ENCODE results near the gene CPLANE2. TPM values are rescaled to one million over a fixed set of nuclear protein-coding genes. Genes with fewer than 3 reads are reported as not detected.

Gene CPLANE2
- total RNA-seq, 1 donor from 2014 or later = 10.6 TPM

DNA sequence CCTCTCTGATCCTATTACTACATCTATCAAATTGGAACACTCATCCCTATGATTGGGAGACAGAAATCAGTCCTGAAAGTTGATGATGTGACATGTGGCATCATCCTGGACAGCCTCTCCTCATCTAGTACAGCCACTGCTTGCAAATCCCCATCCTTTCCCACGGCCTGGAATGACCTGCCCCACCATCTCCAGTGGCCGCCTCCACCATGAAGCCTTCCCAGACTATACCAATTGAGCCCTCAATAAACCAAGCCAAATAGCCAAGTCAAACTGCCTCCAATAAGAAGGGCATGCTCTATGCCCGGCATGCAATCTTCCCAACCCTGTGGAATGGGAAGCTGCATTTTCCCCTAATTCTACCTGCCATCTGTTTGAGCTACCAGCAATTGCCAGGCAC is 24.0 kb downstream of the CPLANE2 start:
- DNase-seq (ENCODE audit: low spot score) = no peak
- intact Hi-C loops (cut with DNase I) = no loop called here

DNA sequence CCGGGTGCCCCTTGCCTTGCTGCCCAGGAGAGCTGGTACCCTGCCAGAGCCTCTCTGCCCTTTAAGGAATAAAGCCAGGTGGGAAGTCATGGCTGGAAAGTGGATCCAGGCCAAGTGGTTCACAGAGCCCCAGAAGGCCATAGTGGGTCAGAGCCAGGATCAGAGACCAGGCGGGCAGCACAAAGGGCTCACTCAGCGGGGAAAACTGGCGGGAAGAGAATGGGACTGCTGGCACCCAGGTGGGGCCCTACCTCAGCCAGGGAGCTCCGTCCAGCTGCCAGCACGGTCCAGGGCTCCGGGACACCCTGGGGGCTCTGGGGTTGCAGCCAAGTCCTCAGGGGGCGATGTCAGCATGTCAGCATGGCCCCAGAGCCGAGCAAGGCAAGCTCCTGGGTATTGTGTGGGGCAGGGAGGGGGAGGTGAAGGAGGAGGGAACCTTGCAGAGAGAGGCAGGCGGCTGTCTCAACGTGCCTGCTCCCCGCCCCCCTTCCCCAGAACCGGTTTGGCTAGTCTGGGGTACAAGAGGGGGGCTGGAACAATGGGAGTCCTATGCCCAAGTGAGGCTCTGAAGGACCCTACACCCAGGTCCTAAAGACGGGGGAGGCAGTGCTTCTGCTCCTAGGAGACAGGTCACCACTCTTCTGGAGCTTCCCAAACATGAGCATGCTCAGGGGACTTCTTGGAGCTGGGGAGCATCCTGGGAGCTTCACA is 24.6 kb downstream of the CPLANE2 start, which contains the start of gene ARHGEF19:
TSS of gene ARHGEF19 (minus strand) at position 402 of the 711 bp plus-strand sequence. CDS start 3,598 bp downstream, outside the sequence.
- DNase-seq (ENCODE audit: low spot score) = no peak
- intact Hi-C loops (cut with DNase I) = no loop called here

DNA sequence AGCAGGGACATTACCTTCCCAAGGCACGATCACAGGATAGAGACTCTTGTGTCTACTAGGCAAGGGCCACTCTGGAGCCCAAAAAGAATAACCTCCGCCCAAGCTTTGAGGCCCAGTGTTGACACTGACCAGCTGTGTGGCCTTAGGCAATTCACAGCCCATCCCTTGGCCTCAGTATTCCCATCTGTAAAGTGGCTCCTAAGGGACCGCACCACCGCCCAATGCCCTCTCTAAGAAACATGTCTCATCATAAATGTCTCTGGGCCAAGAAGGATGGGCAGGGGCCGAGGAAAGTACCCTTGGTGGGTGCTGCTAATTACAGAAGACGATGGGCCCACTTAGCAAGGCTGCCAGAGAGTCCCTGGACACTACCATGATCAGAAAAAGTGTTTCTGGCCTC is 25.2 kb downstream of the CPLANE2 start:
- intact Hi-C loops (cut with DNase I) = no loop called here
- DNase-seq (ENCODE audit: low spot score) = no peak

DNA sequence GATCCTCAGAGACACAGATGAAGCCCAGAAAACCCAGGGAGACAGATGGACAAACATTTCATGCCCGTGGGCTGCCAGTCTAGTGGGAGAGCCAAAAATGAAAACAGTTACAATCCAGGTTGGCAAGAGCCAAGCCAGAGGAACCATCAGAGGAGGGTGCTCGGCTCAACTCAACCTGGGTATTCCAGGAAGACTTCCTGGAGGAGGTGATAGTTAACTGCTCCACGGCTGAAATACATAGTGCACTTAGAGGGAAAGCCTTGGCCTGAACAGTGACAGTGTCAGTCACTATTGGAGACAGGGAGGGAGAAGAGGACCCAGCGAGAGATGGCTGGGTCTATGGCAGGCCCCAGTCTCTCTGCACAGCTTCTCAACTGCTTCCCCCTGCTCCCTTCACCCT is 26.4 kb downstream of the CPLANE2 start:
- no peak for DNase-seq (ENCODE audit: low spot score)
- intact Hi-C loops (cut with DNase I) = no loop called here

DNA sequence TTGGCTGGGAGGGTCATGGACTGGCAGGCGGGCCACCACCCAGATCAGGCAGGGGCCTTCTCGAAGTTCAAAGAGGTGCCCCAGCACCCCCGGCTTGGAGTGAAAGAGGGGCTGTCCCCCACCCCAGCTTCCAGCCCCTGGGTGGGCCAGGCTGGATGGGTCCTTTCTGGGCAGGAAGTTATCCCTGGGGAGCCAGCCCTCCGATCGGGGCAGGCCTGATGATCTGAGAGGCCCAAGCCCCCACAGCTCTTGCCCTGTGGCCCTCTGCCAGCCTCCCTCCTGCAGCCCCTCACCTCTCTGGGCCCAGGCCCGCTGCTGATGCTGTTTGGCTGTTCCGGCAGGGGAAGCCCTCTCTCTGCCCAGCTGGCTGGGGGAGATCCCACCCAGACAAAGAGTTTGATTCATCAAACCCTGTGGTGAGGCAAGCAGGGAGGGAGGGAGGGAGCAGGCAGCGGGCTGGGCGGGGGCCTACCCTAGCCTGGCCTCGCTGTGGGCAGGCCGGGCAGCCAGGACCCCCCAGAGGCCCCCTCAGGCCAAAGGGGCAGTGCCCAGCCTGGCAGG is 27.1 kb downstream of the CPLANE2 start:
- DNase-seq (ENCODE audit: low spot score) = no peak
- intact Hi-C loops (cut with DNase I) = no loop called here

DNA sequence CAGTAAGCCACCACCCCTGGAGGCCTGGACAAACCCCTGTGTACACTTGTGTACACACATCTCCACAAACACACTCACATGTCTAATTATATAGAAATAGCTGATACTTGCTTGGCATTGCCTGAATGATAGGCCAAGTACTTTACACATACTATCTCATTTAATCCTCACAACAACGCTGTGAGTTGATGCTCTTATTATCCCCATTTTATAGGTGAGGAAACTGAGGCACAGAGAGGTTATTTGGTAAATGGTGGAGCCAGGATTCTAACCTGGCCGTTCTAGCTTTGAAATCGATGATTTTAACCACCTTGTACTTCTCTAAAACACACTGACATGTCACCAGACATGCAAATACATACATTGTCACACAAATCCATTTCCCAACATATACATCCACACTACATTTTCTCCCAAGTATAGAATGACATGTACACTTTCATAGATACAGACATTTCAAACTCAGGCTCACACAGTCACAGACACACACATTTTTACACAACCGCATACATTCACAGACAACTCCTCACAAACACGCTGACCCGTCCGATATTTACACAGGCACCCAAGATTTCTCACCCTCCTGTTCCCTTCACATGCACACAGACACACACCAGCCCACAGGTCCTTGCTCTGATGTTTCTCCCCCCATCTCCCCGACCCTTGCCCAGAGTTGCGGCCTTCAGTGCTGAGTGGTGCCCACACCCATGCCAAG is 27.7 kb downstream of the CPLANE2 start:
- intact Hi-C loops (cut with DNase I) = no loop called here
- DNase-seq (ENCODE audit: low spot score) = no peak

DNA sequence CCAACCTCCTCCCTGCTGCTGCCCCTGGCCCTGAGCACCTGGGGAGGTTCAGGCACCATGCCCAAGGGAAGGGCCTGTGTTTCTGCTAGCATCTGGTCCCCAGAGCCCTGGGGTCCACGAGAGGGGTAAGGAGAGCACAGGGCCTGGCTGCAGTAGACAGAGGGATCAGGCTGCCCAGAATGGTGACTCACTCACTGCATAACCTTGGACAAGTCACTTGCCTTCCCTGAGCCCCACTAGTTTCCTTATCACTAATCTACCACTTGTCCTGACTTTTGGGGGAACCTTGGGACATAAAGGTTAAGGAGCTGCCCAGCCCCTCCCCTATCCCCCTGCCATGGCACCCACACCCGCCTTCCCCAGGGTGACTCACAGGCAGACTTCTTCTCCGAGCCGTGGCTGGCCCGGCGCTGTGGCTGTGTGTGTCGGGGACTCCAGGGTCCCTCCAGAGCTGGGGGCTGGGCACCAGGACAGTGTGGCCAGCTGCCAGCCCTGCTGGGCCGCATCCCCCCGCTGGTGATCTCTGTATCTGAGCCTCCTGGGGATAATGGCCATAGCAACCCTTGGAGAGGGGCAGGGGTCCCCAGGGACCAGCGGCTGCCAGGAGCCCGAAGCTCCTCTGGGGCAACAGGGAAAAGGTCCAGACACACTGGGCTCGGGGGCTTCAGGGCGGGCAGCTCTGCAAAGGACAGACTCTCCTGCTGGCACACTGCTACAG is 28.6 kb downstream of the CPLANE2 start:
- intact Hi-C loops (cut with DNase I) = no loop called here
- no peak for DNase-seq (ENCODE audit: low spot score)

DNA sequence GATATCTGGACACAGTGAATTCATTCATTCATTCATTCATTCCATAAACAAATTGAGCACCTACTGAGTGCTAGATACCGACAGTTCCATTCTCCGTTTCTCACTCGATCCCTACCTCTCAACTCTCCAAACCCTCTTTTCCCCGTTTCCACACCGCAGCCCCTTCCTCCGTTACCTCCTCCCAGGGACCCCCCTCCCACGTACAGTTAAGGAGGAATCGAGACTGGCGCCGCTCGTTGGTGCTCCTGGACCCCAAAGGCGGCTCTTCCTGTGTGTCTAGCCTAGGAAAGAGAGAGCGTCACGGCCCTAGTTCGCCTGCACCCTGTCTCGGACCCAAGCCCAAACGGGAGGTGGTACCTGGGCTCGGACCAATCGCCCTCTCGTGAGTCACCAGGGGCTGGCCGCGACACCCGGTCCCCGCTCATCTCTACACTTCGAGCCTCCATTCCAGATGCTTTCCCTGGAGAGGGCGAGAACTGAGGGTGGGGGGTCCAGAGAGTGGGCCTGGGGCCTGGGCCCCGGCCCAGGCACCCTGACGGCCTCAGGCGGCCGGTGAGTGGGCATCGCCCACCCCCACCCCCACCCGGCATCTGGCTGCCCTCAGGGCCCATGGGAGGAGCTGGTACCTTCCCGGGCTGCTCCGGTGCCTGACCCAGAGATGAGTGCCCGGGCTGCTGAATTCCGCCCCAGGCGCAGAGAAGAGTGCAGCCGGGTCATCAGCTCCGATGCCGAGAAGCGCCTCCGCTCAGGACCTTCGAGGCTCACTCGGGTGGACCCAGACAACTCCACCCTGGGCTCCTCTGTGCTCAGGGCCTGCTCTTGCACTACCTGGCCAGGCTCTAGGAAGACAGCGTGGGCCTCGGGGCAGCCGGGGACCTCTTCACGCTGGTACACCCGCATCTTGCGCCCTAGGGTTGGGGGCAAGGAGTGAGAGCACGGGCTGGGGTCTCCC is 29.4 kb downstream of the CPLANE2 start:
- DNase-seq (ENCODE audit: low spot score) = no peak
- intact Hi-C loops (cut with DNase I) = loop anchor here (2.0 kb wide), 1 partner anchor 29 kb away; the partner anchor contains the start of gene CPLANE2

DNA sequence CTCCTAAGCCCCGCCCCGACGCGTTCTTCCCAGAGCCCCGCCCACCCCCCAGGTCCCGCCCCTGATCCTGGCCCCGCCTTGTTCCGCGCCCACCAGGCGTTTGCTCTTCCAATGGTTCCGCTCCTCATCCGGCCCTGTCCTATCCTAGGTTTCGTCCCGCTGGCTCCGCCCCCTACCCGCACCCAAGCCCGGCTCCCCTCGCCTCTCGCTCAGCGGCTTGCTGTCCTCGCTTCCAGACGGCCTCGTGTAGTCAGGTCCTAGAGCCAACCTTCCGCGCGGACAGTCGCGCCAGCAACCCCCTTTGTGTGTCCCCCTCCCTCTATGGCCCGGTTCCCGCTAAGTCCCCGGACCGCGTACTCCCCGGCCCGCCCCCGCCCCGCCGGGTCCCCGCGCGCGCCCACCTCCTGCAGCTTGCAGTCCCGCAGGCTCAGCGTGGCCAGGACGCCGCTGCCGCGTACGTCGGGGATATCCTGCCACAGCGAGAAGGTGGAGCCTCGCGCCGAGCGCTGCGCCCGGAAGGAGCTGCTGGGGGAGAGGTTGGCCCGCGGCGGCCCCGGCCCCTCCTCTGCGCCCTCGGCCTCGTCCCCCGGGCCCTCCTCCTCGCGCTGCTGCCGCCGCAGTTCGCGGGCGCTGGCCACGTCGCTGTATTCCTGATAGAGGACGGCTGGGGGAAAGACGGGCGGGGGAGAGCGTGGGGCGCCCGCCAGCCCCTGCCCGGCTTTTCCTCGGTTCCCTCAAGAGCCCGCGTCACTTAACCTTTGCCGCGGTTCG is 30.3 kb downstream of the CPLANE2 start:
- peak; percentile 97 for DNase-seq (ENCODE audit: low spot score)
- intact Hi-C loops (cut with DNase I) = loop anchor here (2.0 kb wide), 1 partner anchor 30 kb away; the partner anchor contains the start of gene CPLANE2

DNA sequence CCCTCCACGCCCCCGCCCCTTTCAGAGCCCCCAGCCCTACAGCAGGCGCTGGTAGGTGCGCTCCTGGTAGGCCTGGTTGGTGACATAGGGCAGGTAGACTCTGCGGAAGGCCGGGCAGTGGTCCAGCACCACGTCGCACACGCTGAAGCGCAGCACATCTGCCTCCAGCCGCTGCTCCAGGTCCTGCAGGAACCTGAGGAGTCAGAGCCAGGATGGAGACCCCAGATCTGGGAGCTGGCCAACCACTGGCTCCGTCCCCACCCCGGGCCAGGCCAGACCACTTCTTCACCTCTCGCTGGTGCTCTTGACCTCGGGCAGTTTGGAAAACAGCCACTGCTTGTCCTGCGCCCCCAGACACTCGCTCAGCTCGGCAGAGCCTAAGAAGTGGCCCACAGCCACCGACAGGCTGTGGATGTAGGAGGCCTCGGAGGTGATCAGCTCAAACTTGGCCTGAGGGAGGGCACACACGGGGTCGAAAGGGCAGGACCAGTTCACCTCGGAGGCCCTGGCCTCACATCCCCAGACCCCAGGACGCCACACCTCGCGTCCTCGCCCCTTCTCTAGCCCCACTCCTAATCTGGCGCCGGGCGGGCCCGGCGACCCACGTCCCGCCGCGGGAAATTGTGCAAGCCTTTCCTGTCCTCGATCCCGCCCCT is 31.0 kb downstream of the CPLANE2 start:
- no peak for DNase-seq (ENCODE audit: low spot score)
- intact Hi-C loops (cut with DNase I) = loop anchor here (2.0 kb wide), 1 partner anchor 31 kb away; the partner anchor contains the start of gene CPLANE2

DNA sequence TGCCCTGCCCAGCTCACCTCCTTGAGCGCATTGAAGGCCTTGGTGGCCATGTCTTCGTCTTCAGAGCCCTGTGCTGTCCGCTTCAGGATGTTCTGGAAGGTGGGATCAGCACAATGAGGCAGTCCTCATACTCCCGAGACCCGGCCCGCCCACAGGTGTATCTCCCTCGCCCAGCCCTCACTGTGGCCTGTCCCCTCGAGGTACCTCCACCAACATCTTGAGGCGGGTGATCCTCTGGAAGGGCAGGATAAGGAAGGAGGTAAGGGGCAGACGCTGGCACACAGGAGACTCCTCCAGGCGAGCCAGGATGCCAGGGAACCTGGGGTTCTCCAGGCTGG is 31.7 kb downstream of the CPLANE2 start:
- intact Hi-C loops (cut with DNase I) = no loop called here
- DNase-seq (ENCODE audit: low spot score) = no peak

DNA sequence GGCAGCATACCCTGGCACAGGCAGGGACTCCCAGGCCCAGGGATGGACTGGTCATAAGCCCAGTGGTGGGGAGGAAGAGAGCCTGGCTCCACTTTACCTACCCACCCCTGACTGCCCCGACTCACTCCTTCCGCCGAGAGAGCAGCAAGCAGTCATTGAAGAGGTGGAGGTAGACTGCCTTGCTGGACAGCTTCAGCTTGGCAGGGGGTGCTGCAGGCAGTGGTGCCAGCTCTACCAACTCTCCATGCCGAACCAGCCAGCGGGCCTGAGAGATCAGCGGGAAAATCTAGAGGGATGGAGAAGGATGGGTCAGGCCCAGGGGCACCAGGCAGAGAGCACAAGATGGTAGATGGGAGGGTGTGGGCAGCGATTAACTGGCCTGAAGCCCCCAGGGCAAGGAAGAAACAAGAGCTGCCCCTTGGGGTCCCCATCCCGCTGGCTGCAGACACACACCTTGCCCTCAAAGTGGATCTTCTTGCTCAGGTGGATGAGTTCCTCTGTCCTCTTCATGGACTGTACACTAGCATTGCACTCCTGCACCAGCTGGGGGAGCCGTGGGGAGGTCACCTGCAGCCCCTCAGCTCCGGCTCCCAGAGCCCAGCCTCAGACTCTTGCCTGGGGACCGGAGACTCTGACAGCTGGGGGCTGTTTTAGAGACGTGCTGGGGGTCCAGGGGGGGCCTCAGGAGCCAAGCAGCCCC is 32.2 kb downstream of the CPLANE2 start:
- no peak for DNase-seq (ENCODE audit: low spot score)
- intact Hi-C loops (cut with DNase I) = loop anchor here (5.0 kb wide), 1 partner anchor 158 kb away; no protein-coding TSS in a partner anchor

DNA sequence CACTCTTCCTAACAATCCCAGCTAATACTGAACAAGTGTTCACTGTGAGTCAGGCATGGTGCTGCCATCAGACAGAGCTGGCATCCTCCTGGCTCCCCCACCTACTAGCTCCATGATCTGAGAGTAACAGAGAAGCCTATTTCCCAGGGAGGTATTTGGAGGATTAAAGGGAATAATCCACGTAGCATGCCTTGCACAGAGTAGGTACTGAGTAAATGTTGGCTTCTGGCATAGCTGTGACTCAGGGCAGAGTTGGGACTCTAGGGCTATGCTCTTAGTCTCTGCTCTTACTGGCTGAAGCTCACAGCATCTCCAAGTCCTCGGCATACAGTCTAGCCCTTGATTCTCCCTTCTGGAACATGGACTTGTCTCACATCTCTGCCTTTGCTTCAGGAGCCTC is 32.8 kb downstream of the CPLANE2 start:
- intact Hi-C loops (cut with DNase I) = loop anchor here (5.0 kb wide), 1 partner anchor 158 kb away; no protein-coding TSS in a partner anchor
- DNase-seq (ENCODE audit: low spot score) = no peak

DNA sequence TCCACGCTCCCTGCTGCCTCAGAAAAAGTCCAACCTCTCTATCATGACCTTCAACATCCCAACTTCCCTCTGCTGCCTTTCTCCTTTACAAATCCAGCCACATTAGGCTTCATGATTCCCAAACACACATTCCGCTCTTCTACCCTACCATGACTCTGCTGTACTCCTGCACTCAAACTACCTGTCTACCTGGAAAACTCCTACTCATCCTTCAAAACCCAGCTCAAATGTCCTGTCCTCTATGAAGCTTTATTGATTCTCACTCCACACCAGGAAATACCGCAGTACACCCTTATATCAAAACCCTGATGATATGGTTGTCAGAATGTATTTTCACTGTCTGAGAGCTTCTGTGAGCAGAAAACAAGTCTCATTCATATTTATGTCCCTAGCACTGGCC is 33.4 kb downstream of the CPLANE2 start:
- no peak for DNase-seq (ENCODE audit: low spot score)
- intact Hi-C loops (cut with DNase I) = loop anchor here (5.0 kb wide), 1 partner anchor 159 kb away; no protein-coding TSS in a partner anchor

DNA sequence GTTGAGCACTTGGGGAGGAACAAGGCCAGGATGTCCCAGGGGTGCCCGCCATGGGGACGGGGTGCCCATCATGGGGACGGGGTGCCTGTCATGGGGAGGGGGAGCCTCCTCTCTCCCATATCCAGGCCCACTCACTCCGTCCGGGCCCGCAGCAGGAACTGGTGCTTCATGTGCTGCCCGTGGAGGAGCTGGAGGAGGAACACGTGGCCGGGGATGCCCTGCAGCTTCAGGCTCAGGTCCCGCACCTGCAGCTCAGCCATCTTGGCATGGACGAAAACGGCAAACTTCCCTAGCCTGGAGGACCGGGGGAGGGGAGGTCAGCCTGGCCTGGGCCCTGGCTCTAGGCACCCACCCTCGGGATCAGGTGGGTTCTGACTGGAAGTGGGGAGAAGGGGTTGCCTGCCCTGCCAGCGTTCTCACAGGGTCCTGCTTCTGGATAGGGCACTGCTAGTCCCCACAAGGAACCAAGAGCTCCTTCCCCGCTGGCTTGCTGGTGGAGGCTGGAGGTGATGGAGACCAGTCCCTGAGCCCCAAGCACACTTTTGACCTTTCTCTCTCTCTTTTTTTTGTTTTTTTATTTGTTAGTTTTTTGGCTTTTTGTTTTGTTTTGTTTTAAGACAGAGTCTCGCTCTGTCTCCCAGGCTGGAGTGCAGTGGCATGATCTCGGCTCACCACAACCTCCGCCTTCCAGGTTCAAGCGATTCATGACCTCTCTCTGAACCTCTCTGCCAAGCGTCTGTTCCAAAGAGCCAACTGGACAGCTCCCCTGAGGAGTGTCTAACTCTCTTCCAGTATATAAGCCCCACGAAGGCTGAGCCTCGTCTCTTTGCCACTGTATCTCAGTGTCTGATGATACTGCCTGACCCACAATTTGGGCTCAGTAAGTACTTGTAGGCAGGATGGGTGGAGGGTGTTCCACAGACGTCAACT is 34.4 kb downstream of the CPLANE2 start:
- intact Hi-C loops (cut with DNase I) = loop anchor here (5.0 kb wide), 1 partner anchor 160 kb away; no protein-coding TSS in a partner anchor

DNA sequence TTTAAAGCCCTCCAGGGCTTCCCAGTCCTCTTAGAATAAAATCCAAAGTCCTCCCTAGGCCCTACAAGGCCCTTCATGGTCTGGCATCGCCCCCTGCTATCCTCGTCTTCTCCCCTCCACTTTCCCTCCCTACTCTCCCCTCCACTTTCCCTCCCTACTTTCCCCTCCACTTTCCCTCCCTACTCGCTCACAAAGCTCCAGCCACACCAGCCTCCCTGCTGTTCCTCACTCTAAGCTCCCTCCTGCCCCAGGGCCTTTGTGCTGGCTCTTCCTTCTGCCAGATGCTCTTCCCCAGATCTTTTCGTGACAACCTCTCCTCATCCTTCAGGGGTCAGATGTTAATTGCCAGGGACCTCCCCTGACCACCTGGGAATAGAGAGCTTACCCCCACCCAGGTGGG is 37.3 kb downstream of the CPLANE2 start:
- no peak for DNase-seq (ENCODE audit: low spot score)
- intact Hi-C loops (cut with DNase I) = loop anchor here (5.0 kb wide), 1 partner anchor 163 kb away; no protein-coding TSS in a partner anchor

More for the DNA sequence above, 34.4 kb downstream of the CPLANE2 start:
- no peak for DNase-seq (ENCODE audit: low spot score)

Data from cardiac septum (tissue), 1 donor.